Measurements from ENCODE around the gene MINDY3.

The MINDY3 gene

DNA sequence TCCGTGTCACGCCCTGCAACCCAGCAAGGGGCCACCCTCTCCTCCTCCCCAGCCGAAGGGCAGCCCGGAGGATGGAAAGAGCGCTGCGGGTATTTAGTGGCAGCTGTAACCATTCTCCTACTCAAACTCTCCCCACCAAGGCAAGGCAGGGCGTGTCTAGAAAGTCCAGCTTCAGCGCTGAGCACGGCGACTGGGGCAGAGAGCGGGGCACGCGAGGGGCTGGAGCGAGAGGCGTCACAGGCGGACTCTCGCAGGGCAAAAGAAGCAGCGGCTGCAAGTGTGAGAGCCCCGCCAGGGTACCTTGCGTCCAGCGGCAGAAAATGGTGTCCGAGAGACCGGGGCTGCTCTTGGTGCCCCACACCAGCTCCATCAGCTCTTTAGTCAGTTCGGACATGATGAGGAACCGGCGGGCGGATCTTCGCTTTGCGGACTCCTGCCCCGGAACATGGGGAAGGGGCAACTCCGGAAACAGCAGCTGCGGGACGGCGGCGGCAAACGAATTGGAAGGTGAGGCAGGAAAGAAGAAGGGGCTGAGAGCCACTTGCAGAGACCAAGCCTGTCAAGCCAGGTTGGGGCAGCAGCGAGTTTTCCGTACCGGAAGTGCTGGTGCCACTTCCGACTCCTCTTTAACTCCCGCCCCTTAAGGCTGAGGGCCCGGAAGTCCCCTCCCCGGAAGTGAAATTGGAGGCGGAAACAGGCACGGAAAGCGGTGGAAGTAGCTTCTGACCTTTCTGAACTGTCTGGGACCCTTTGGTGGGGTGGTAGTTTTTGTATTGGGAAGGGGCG, at the start of gene MINDY3:
TSS of gene MINDY3 (minus strand) at position 602 of the 786 bp plus-strand sequence. CDS start at position 394, 208 bp downstream.
- TF ChIP-seq GATA3 (IDR thresholded peaks at IDR 0.05; ENCODE audit: low read depth, low read length) (no peak), GATA2 (IDR thresholded peaks at IDR 0.05; ENCODE audit: low read depth, low read length) (no peak)

DNA sequence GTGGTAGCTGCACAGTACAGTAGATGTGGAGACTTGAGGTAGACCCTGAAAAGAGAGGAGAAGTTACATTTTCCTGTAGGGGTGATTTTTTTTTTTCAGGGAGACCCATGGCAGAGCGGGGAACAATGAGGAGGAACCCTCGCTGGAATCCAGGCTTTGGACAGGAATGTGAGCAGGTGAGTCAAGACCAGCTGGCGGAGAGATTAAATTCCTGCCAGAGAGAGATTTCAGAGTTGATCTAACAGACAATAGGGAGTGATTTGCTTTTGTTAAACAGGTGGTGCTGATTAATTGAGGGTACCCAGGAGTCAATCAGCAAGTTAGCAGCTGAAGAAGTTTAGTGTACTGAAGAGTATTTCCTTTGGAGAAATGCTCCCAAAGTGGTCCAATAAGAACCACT, 41.6 kb upstream of the MINDY3 start:
- TF ChIP-seq GATA2 (IDR thresholded peaks at IDR 0.05; ENCODE audit: low read depth, low read length) (no peak), GATA3 (IDR thresholded peaks at IDR 0.05; ENCODE audit: low read depth, low read length) (no peak)

DNA sequence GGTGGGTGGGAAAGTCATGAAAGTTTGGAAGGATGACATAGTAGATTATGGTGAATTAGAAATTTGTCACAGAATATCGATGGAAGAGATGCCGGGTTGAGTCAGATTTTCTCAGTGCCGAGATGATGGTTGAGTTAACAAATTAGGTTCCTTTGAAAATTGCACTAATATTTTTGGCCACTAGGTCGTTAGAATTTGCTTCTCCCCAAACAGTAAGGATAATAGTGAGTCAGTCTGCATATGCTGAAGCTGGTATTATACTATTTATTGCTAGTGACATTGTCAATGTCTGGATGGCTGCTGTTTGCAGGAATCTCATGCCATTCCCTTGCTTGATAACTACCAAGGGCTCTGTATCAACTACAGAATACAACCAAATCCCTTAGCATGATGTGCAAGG, 37.7 kb upstream of the MINDY3 start:
- no peak for TF ChIP-seq GATA3 (IDR thresholded peaks at IDR 0.05; ENCODE audit: low read depth, low read length)
- no peak for TF ChIP-seq GATA2 (IDR thresholded peaks at IDR 0.05; ENCODE audit: low read depth, low read length)

DNA sequence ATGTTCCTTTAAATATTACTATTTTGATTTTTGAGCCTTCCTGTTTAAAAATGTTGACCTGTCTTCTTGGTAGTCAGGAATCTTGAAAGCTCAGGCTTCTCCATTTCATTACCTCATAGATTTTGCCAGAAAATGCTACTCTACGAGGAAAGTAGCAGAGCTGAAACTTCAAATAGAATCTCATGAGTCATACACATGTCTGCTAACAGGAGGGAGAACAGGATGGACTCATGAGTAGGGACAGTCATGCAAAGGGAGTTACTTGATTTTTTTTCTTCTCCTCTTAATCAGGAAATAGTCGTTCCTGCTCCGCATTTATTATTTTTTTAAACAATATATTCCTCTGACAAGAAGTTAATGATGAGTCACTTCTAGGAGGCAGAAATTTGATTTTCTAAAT, 37.0 kb upstream of the MINDY3 start:
- TF ChIP-seq GATA3 (IDR thresholded peaks at IDR 0.05; ENCODE audit: low read depth, low read length) (no peak), GATA2 (IDR thresholded peaks at IDR 0.05; ENCODE audit: low read depth, low read length) (no peak)

DNA sequence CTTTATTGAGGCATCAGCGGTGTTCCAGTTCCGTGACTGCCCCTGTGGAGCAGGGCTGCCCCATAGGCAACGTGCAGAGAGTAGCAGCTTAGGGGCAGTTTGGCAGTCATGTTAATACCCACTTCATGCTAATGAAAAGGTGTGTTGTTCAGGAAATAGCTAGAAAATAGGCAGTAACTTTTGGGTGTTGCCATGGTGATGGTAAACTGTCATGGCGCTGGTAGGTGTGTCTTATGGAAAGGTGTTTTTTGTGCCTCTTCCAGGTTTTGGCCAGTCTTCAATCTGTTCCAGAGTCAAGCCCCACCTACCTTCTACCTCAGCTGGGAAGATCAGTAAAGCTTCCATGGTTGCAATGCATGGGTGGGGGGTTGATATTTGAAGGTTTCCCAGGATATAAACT, 36.3 kb upstream of the MINDY3 start:
- TF ChIP-seq GATA3 (IDR thresholded peaks at IDR 0.05; ENCODE audit: low read depth, low read length) (no peak), GATA2 (IDR thresholded peaks at IDR 0.05; ENCODE audit: low read depth, low read length) (no peak)

DNA sequence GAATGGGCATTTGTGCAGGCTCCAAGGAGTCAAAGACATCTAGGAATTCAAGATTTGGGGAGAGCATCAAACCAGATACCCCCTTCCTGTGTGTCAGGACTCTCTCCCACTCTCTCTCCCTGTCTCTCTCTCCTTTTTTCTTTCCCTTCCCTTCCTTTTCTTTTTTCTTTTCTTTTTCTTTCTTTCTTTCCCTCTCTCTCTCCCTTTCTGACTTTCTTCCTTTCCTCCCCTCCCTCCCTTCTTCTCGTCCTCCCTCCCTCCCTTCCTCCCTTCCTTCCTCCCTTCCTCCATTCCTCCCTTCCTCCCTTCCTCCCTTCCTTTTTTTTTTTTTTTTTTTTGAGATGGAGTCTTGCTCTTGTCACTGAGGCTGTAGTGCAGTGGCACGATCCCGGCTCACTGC, 24.1 kb upstream of the MINDY3 start:
- TF ChIP-seq GATA3 (IDR thresholded peaks at IDR 0.05; ENCODE audit: low read depth, low read length) (no peak), GATA2 (IDR thresholded peaks at IDR 0.05; ENCODE audit: low read depth, low read length) (no peak)

DNA sequence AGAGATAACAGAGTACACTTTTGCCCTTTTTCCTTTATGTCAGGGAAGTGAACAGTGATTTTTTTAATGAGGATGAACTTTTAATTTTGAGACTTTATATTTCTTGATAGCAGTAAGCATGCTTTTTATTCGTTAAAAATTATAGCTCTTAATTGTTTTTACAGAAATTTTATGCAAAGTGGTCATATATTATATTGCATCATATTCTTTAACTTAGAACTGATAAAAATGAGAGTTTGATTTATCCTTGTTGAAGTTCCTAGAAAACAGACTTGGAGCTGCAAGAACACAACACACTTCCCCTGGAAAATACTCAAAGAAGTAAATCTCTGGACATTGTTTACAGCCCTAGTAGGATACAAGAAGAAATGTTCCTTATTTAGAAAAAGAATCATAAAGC, 21.2 kb upstream of the MINDY3 start:
- TF ChIP-seq GATA3 (IDR thresholded peaks at IDR 0.05; ENCODE audit: low read depth, low read length) (no peak), GATA2 (IDR thresholded peaks at IDR 0.05; ENCODE audit: low read depth, low read length) (no peak)

DNA sequence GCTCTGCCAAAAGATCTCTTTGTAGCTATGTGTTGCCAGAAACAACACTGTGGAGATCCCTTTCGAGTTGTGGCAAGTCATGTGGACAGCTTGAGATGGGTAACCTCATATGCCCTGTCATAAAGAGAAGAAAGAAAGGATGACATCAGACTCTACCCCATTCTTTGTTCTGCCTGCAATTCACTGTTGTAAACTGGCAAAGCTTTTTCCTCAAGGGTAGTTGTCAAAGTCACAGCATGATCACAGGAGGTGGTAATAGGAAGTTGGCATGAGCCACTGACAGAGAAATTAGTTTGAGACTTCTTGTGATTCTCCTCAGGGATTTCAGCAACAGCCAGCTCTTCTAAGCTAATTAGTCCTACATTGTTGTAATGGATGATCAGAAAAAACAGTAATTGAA, 19.4 kb upstream of the MINDY3 start:
- TF ChIP-seq GATA2 (IDR thresholded peaks at IDR 0.05; ENCODE audit: low read depth, low read length) = no peak
- no peak for TF ChIP-seq GATA3 (IDR thresholded peaks at IDR 0.05; ENCODE audit: low read depth, low read length)

DNA sequence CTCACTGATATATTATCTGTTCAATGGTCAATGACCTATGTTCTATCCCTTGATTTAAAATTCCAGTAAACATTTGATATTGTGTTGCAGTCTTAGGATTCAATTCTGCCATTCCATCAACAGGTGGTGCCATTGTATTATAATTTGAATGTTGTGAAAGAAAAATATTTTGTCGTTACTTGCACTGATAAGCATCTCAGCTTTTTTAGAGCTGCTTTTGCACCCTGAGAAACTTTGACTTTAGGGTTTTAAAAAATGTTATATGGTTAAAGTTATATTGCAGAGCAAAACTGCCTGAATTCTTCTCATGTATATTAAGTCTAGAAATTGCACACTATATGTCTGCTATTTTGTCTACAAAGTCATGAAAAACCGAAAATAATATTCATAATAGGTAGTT, 18.8 kb upstream of the MINDY3 start:
- peak; percentile 45; the same call in 1 of the 2 replicates for TF ChIP-seq GATA2 (IDR thresholded peaks at IDR 0.05; ENCODE audit: low read depth, low read length)
- peak; percentile 74 for TF ChIP-seq GATA3 (IDR thresholded peaks at IDR 0.05; ENCODE audit: low read depth, low read length)

DNA sequence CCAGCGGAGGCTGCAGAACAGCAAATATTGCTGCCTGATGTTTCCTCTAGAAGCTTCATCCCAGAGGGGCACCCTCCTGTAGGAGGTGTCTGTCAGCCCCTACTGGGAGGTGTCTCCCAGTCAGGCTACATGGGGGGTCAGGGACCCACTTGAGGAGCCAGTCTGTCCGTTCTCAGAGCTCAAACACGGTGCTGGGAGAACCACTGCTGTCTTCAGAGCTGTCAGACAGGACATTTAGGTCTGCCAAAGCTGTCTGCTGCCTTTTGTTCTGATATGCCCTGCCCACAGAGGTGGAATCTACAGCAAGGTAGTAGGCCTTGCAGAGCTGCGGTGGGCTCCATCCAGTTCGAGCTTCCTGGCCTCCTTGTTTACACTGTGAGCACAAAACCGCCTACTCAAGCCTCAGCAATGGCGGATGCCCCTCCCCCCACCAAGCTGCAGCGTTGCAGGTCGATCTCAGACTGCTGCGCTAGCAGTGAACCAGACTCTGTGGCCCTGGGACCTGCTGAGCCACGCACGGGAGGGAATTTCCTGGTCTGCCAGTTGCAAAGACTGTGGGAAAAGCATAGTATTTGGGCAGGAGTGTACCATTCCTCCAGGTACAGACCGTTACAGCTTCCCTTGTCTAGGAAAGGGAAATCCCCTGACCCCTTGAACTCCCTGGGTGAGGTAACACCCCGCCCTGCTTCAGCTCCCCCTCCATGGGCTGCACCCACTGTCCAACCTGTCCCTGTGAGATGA, 17.7 kb upstream of the MINDY3 start:
- TF ChIP-seq GATA3 (IDR thresholded peaks at IDR 0.05; ENCODE audit: low read depth, low read length) = no peak
- no peak for TF ChIP-seq GATA2 (IDR thresholded peaks at IDR 0.05; ENCODE audit: low read depth, low read length)

DNA sequence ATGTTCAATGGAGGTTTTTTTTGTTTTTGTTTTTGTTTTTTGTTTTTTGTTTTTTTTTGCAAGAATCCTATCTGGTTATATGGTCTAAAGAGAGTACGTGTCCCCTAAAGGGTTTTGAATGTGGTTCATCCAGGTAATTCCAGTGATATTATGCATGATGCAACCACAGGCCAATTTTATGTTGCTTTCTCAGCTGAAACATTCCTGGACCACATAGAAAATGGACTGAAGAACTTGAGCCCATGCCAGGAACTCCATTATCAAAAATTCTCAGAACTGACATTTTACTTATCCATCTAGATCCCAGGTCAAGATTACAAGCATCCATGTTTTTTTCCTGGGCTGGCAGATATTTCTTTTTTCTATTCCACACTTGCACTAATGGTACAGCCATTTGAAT, 11.5 kb upstream of the MINDY3 start:
- TF ChIP-seq GATA2 (IDR thresholded peaks at IDR 0.05; ENCODE audit: low read depth, low read length) (peak; percentile 39; the same call in 1 of the 2 replicates), GATA3 (IDR thresholded peaks at IDR 0.05; ENCODE audit: low read depth, low read length) (no peak)

DNA sequence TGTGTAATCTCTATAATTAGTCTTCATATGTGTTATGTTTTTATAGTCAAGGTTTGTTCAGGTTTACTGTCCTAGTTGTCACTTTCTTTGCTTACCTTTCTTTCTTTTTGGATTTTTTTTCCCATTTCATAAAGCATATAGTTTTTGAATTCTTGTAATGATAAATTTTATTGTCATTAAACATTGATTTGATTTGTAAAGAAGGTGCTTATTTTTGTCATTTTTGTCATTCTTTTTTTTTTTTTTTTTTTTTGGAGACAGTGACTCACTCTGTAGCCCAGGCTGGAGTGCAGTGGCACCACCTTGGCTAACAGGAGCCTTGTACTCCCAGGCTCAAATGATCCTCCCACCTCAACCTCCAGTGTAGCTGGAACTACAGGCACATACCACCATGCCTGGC, 9.6 kb upstream of the MINDY3 start:
- TF ChIP-seq GATA2 (IDR thresholded peaks at IDR 0.05; ENCODE audit: low read depth, low read length) (no peak), GATA3 (IDR thresholded peaks at IDR 0.05; ENCODE audit: low read depth, low read length) (no peak)

DNA sequence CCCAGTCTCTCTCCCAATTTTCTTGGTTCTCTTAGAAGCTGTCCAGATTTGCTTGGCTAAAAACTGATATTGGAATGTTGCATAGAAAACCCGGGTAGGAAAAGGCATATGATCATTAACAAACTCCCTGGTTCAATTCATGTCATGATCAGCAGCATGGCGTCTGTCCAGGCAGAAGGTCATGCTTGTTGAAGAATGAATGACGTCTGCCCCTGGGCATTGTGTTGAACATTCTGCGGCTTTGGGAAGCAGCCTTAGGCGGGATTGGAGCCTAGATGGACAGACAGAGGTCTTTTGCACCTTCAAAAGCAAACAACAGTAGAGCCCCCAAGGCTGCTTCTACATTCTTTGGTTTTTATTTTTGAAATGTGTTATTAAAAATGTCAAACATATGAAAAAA, 7.7 kb upstream of the MINDY3 start:
- TF ChIP-seq GATA3 (IDR thresholded peaks at IDR 0.05; ENCODE audit: low read depth, low read length) (no peak), GATA2 (IDR thresholded peaks at IDR 0.05; ENCODE audit: low read depth, low read length) (no peak)

DNA sequence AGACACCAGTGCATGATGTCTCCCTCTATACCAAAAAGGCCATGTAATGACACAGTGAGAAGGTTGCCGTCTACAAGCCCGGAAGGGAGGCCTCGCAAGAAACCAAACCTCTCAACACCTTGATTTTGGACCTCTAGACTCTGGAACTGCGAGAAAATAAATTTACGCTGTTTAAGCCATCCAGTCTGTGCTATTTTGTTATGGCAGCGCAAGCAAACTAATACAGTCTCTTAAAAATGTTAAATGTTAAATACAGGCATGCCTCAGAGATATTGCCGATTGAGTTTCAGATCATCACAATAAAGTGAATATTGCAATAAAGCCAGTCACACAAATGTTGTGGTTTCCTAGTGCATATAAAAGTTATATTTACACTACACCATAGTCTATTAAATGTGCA, 5.0 kb upstream of the MINDY3 start:
- TF ChIP-seq GATA3 (IDR thresholded peaks at IDR 0.05; ENCODE audit: low read depth, low read length) (no peak), GATA2 (IDR thresholded peaks at IDR 0.05; ENCODE audit: low read depth, low read length) (no peak)

DNA sequence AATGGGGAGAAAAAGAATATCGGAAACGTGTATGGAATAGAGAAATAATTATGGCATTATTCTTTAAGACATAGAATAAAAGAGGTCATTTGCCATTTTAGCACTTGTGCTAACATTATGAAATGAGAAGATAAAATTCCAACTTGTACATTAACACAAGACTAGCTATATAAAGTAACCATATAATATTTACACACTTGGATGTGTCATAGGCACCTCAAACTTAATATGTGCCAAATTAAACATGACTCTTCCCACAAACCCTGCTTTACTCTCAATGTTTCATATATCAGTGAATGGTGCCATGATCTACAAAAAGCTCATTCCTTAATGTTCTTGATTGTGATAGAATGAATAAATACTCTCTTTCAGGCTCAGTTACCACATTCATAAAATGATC, 4.1 kb upstream of the MINDY3 start:
- no peak for TF ChIP-seq GATA2 (IDR thresholded peaks at IDR 0.05; ENCODE audit: low read depth, low read length)
- no peak for TF ChIP-seq GATA3 (IDR thresholded peaks at IDR 0.05; ENCODE audit: low read depth, low read length)

Measured in SH-SY5Y (cell line).